HL-60/S4 treated with phorbol 12-myristate 13-acetate at 8.2 ng/mL for 4 days and 3 days (cell line): ENCODE data around the gene ERN1.

Source experiments
- in situ Hi-C: fragments of 300-500 bp; cut with MboI; formaldehyde crosslinking; loops from 2 replicates; pipeline ENCODE4 v1.15.0; 2022; ENCODE audit warnings: low sequenced_read_pairs

Gene ERN1

DNA sequence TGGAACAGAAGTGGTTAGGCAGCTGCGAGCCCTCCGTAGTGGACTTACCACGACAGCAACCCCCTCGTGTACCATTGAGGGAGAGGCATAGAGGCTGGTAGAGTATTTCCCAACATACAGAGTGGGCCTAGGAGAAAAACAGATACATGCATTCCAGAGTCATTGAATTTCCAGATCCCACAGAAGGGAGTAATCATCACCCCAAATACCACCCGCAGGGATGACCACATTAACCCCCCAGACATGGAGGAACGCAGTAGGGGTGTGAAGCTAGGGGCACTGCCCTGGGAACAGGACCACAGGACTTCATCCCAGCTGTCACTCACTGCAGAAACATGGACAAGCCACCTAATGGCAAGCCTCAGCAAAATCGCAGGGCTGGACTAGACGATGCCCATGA lies 64.8 kb downstream of the ERN1 start:
- in situ Hi-C loops = no loop called here

DNA sequence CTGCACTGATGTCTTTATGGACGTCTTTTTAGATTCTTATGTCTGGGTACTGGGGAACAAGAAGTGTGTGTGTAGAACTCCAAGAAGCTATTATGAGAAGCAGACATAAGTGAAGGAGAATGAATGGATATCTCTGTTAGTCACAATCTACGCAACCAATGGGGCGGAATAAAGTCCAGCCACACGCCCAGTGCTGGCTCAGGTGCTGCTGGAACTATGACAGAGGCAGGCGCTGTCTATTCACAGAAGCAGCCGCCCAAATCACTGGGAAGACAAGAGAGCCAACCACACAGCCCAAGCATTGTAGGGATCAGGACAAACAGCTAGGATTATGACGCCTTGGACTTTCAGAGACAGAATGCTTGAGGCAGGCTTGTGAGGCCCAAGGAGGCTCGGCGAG lies 65.6 kb downstream of the ERN1 start:
- in situ Hi-C loops = no loop called here

DNA sequence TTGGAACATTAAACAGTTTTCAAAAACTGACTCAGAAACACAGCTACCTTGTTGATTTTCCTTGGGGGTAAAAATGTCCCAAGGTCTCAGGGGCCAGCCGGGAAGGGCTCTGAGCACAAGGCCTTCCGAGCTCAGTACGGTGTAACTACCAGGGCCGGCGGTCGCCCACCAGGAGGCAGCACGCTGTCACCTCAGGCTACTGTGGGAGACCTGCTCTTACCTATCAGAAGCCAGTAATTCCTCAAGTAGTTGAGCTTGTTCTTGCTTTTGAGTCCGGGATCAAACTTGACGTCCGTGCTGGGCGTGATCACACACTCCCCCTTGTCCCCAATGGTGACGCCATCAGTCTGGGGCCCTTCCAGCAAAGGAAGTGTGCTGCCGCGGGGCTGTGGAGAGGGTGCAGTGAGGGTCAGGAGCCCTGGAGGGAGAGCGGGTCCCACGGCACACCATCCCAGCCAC lies 66.1 kb downstream of the ERN1 start:
- in situ Hi-C loops = no loop called here

DNA sequence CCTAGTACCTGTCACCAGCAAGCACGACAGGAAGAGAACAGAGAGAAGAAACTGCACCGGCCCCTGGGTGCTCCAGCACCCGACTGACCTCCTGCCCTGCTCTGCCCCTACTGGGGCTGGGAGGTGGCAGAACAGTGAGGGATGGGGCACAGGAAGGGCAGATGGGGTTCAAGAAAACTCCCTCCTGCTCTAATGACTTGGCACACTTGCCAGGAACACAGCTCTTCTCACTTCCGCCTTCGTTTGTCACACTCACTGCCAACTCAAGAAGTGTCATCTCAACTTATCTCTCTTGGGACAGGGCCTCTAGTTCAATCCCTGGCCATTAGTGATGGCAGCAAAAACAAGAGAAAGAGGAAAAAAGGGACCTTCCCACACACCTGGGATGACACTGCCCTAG lies 66.9 kb downstream of the ERN1 start:
- in situ Hi-C loops = no loop called here

DNA sequence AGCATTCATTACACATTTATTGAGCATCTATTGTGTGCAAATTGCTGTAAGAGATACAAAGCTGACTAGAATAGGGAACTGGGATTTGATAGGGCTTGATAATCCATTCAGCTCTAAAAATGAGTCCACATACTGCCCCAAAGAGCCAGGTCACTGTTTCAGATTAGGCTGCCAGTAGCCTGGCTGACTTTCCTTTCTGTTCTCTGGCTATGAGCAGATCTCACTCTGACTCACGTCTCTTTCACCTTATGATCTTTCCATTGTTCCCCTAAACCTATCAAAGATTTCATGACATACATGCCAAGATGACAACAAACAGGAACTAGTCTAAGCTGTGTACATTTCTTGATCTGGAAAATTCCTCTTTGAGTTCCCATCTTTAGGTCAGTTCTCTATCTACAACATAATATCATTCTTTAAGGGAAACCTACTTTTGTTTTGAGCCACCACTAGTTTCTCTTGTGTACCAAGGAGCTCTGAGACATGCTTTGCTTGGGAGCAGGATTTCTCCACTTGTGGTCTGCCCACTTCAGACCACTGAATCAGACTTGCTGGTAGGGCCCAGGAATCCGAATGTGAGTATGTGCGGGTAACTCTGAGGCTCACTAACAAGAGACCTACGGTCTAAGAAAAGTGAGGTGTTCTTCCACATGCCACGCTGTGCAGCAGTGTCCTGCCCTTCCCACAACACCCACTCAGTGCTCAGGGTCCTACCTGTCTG lies 68.6 kb downstream of the ERN1 start:
- in situ Hi-C loops = no loop called here

DNA sequence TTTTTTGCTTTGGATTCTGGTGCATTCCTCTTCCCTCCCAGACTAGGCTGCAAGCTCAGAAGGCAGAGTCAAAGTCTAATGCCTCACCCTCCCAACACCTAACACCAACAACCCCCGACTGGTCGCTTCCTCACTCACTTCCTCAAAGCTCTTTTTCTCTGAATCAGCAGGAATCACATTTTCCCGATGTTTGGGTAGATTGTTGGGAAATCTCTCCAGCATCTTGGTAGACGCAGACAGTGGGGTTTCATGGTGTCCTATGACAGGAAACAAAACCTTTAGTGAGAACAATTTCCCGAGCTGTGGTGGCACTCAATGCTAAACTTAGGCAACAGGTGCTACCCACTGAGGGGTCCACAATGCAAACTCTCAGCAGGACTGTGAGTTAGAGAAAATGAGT lies 69.6 kb downstream of the ERN1 start:
- in situ Hi-C loops = no loop called here

DNA sequence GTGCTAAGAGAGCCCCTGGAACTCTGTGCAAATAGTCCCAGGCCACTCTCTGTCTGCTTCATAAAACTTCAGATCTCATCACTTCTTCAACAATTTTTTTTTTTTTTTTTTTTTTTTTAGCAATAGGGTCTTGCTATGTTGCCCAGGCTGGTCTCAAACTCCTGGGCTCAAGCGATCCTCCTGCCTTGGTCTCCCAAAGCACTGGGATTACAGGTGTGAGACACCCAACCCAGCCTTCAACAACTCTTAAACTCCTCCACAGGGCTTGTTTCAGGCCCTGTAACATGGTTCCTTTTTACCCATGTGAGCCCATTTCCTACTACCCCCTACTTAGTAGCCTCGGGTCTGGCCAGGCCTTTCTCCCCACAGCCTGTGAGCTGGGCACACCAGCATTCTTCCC lies 70.2 kb downstream of the ERN1 start:
- in situ Hi-C loops = no loop called here

DNA sequence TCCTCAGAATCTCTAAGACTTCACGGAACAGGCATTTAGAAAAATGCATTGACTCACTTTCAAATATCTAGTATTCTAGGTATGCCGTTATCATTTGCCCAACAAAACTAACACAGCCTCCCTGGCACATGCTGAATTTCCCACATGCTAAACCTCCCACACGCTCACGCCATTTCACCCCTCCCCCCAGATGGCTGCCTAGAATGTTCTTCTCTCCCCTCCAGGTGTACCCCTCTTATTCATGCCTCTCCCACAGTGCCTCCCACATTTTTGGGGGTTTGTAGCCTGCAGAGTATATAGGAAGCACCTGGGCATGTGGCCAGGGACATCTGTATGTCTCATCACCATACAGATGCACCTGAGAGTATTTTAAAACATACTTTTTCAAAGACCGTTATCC lies 71.3 kb downstream of the ERN1 start:
- in situ Hi-C loops = no loop called here

DNA sequence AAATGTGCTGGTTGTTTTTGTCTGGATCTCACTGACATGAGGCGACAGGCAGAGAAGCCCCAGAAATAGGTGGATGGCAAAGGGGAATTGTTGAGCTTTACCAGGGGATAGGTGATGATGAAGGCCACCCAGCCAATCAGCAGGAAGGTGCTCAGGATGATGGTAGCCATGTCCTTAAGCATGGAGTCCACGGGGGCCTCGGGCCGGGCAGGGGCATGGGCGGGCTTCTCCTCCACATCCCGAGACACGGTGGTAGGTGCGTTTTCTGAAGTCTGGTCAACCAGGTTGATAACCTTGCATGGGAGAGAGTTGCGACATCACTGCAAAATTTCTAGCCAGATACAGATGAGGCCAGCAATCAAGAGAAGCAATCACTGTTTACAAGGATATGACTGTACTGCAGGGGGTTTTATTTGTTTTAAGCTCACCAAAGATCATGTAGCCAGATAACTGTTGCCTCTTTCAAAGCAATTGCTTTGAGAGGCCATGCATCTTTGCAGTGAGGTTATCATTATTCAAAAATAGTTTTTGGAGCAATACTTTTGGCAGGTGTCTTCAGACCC lies 72.2 kb downstream of the ERN1 start:
- in situ Hi-C loops = no loop called here

DNA sequence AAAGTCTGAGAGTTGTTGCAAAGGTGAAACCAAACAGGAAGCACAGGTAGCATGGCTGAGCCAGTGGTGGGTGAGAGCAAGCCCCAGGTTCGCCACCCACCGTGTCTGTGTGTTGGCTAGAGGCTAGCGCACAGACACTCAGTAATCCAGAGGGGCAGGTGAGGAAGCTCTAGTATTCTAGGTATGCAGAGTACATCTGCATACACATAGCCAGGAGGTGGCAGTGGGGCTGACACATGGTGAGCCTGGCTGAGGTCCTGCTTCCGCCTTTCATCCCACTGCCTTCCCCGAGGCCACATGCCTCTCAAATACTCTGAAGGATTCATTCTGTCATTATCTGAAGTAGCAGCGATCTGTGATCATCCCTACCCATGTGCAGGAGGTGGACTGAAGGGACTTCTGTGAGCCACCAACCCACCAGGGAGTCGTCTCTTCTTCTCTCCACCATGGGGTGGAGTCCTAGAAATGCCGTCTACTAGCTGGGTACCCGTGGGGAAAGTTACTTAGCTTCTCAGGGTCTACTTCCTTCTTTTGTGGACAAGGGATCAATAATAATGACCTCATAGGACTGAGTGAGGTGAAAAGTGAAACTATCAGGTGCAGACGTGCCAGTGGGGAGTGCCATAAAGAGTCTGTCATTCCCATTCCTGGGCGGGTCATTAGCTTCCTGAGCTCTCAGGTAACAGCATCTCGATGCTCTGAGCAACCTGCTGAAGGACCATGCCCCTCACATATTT lies 73.5 kb downstream of the ERN1 start:
- in situ Hi-C loops = no loop called here

DNA sequence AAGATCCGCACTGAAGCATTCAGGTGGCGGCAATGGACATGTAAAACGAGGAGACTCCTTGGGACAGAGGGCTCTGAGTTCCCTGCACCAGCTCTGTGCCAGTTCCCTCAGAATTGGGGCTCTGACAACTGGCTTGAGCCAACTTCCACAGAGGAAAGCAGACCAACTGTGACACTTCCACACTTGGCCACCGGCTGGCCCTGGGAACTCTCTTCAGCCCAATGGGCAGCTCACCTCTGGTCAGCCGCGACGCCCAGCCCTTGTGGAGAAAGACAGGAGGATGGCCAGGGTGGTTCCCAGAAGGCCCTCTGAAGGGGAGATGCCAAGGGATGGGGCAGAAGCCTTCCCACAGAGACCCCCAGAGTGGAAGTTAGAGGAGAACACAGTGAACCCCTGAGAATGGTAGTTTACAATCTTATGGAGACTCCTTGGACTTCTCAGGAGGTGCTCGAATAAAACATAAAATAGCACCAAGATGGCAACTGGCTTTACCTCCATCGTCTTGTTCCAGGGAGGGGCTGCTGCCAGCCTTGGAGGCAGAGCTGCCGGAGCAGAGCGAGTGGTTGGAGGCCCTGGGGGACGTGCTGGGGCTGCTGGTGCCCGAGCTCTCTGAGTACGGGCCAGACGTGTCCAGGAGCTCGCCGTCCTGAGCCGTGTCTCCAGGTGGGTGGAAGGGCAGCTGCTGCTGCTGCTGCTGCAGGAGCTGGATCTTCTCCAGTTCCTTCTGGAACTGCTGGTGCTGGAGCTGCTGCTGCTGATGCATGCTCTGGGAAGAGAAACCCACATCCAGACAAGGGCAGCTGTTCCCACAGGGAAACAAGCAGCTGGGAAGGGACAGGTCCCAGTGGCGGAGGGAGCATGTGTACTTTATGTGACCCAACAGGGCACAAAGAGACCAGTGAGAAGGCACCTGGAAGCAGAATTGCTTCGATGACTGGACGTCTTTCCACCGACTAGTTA lies 74.5 kb downstream of the ERN1 start:
- in situ Hi-C loops = no loop called here

DNA sequence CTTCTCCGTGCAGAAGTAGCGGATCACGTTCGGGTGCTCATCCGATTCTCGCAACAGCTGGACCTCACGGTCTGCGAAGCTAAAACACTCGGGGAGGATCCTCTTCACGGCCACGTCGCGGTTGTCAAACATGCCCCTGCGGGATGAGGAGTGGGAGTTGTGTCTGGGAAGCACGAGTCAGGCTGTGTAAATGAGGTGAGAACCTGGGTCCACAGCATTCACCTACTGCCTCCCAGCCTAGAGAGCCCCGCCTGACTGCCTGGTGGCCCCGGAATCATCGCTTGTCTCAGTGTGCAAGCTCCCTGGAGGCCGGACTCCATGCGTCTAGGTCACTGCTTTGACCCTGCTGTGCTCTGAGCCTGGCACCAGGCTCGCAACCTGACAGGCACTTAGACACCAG lies 75.6 kb downstream of the ERN1 start:
- in situ Hi-C loops = no loop called here

DNA sequence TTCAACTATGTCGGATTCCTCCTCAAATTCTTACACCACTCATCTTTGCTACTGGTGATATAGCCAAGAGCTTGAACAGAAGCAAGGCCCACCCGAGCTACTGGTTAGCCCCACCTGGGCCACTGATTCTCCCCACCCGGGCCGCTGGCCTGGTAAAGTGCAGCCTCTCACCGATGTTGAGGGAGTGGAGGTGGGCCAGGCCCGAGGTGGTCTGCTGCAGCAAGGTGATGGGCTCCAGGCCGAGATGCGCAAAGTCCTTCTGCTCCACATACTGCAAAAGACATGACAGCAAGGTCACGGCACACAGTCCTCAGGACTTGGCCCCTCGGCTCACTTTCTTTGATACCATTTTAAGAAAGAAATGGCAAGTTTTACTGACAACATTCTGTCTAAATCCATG lies 76.8 kb downstream of the ERN1 start:
- in situ Hi-C loops = no loop called here

DNA sequence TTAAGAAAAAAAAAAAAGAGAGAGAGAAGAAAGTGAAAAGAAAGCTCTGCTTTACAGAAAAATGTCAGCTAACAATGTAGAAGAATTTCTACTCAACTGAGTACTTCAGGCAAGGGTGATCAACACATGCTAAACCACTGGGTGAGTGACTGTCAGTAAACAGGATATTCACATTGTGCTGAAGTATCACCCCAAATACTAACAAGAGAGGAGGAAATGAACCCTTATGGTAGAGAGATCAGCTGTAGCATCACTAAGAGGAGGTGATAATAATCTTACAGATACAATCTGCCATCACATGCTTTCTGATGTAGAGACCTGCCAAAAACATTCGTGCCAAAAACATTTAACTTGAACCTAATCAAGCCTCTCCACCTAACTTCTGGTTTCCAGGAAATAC lies 78.8 kb downstream of the ERN1 start:
- in situ Hi-C loops = no loop called here

DNA sequence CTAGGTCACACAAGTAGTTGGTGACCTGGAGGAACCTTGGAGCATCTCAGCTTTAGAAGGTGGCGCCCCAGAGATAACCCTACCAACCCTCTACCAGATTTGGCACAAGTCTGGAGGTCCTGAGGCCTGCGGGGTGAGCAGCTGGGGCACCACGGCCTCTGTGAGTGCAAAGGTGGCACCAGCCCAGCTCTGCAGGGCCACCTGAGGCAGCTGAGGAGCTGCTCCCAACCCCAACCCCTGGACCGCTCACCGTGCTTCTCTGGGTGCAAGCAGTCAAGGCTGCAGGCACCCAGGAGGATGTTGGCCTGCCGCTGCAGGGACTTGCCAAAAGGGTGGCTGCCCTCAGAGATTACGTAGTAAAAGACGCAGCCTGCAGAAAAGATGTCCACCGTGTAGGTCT lies 81.1 kb downstream of the ERN1 start:
- in situ Hi-C loops = loop anchor here (25.0 kb wide), 1 partner anchor 238 kb away; no protein-coding TSS in a partner anchor

DNA sequence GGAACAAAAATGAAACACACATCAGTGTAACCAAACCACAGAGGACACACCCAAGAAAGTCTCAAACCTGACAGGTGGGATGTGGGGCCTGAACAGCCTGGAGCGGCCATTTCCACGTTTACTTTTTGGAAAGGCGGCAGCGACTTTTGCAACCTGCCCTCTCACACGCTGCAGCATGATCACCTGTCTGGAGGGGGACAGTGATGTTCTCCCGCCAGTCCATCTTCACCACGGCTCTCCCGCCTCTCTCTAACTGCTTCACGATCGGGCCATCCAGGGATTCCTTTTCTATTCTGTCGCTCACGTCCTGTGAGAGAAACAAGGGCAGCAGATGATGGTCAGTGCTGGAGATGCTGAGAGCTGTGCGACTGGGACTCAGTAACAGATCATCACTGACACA lies 84.8 kb downstream of the ERN1 start:
- in situ Hi-C loops = loop anchor here (25.0 kb wide), 1 partner anchor 242 kb away; no protein-coding TSS in a partner anchor

DNA sequence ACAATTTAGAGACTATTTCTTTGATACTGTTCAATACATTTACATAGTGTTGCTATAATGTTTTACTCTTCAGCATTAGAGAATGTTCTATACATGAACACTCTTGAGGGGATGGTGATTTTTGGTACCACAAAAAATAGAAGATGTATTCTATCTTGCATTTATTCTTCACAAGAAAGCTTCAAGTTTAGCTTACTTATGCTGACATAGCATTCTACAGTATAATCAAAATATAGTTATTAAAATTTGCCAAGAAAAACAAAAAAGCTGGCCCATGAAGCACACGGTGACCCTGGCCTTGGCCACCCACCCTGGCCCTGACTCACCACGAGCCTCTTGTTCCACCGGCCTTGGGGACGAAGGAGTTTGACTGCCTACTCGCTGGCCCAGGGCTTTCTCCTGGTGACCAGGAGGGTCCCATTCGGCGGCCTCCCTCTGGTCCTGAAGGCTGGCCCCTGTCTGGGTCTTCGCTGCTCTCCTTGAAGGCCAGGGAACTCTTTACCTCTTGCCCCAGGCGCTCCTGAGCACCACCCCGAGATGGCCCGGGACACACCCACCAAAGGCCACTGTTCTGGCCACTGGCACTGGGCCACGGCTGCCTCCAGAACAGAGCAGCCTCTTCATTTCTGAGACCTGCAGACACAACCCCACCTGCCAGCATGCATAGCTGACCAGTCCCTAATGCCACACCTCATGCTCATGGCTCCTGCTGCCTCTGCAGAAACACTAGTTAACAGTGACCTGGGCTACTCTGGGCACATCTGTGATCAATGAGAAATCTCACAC lies 87.1 kb downstream of the ERN1 start:
- in situ Hi-C loops = loop anchor here (25.0 kb wide), 1 partner anchor 244 kb away; no protein-coding TSS in a partner anchor

DNA sequence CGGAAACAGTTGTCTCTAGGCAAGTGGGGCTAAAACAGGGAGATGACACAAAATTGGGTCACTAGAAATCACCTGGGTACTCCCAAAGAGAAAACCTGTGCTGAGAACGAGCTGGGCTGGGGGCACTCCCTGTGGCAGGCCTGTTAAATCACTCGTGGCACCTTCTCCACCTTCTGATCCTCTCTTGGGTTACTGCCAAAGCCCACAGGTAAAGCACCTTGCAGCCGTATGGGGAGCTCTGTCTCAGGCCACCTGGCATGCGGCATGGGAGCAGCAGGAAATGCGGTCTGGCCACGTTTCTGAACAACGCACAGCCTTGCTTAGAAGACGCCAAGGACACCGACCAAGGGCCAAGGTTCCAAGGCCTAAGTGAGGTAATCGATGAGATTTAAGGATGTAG lies 88.0 kb downstream of the ERN1 start:
- in situ Hi-C loops = loop anchor here (25.0 kb wide), 1 partner anchor 245 kb away; no protein-coding TSS in a partner anchor

DNA sequence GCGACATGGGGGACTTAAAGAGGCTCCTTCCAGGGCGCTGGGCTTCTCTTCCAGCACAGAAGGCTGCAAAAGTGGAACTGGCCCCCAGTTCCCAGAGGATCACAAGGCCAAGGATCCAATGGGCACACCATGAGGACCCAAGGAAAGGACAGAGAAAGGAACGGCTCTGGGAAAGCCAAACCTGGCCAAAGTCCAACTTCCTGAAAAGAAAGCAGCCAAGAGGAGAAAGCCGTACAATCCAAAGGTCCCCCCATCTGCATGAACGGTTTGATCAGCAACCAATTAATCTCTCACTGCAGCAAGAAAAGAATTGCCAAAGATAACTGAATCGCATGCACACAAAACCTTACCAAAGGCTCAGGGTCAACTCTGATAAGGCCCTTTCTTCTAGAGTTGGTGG lies 89.7 kb downstream of the ERN1 start:
- in situ Hi-C loops = loop anchor here (25.0 kb wide), 1 partner anchor 247 kb away; no protein-coding TSS in a partner anchor

DNA sequence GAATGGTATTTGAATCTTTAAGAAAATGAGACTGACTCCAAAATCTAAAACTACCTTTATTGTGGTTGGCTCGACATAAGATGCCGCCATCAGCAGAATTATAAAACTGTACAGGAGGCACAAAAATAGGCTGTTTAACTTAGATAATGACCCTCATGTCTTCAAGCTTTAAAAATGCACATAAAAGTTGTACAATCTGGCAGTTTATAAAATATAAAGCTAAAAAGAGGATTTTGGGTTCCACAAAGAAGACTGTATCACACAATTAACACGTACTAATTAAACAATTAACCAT lies 90.9 kb downstream of the ERN1 start:
- in situ Hi-C loops = loop anchor here (25.0 kb wide), 1 partner anchor 248 kb away; no protein-coding TSS in a partner anchor
